ENCODE results near the gene TMEM223.

GRCh38 chr11:62835336-62835735 lies 43.5 kb upstream of the TMEM223 start:
- TF ChIP-seq CTCF (IDR thresholded peaks at IDR 0.05), result no peak
- TF ChIP-seq POLR2A (IDR thresholded peaks at IDR 0.05; ENCODE audit: low read depth), result no peak
